Activated CD4-positive, alpha-beta T cell treated with anti-CD3 and anti-CD28 coated beads, Interleukin-2, amount 50 U/mL, for 4 hours (primary cell): ENCODE data around the gene LZTS3.
A peak's percentile ranks its signal among the peaks of the same experiment; 100 is the strongest.
"Not testable (repeated sequence)": the region's sequence is repeated elsewhere in the genome, so short reads cannot be mapped to it uniquely, and the experiment has no call there.

ENCODE experiments used
- DNase-seq, 2 experiments: peaks; one replicate each; pipeline ENCODE4 v3.0.0-alpha.2; 2020

The LZTS3 gene

DNA sequence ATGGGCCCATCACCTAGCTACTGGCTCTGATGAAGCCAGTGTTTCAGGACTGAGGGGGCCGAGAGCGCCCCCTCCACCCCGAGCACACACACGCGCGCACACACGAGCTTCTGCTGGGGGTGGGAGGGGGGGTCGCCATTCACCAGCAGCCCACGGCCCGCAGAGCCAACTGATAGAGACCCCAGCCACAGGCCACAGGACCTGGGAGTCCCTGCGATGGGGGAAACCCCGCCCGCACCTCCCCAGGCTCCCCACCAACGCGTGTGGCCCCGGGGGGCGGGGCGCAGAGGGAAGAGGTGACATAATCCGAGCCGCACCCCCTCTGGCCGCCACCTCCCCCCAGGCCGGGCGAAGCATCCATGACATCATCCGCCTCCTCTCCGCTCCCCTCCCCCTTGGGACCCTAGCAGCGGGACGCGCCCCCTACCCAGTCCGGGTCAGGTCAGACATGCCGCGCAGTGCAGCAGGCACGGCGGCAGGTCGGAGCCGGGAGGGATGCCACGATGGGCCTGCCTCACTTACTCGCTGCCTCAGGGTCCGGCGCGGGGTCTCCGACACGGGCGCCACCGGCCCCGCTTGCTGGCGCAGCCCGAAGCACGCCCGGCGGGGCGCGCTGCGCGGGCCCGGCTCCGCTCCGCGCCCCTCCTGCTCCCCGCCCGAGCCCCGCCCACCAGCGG is at the start of gene LZTS3:
LZTS3 (minus strand) TSS at position 617 of the 677 bp plus-strand sequence. CDS start 6,386 bp downstream, outside the sequence.
- DNase-seq: peak; percentile 84 to 86

DNA sequence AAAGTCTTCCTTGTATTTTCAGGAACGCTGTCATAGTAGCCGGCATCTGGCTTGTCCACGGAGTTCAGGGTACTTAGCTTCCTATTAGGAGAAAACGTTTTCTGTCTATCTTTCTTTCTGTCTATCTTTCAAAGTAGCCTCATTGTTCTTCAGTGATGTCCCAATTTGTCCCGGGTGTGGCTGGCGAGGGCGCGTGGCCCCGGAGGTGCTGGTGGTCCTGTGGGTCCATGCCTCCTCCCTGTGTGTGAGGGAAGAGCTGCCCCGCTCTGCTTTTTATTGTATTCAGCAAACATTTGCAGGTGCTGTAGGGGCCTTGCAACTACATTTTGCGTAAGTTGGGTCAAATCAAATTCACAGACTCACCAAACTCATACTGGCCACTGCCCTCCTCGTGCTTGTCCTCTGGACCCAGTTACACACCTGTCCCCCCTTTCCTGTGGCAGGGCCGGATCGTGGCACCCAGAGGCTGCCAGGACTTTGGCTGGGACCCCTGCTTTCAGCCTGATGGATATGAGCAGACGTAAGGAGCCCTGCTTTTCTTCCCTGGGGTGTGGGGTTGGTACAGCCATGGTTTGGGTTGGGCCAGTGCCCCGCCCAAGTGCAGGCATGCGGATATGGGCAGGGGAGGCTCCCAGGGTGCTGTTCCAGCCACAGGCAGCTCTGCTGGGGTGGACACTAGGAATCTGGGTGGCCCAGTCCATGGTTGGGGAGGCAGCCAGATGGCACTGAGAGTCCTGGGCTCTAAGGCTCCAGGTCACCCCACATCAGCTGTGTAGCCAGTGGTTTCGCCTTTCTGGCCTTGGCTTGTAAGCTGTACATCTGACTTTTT is 48.3 kb upstream of the LZTS3 start:
- DNase-seq: no peak

DNA sequence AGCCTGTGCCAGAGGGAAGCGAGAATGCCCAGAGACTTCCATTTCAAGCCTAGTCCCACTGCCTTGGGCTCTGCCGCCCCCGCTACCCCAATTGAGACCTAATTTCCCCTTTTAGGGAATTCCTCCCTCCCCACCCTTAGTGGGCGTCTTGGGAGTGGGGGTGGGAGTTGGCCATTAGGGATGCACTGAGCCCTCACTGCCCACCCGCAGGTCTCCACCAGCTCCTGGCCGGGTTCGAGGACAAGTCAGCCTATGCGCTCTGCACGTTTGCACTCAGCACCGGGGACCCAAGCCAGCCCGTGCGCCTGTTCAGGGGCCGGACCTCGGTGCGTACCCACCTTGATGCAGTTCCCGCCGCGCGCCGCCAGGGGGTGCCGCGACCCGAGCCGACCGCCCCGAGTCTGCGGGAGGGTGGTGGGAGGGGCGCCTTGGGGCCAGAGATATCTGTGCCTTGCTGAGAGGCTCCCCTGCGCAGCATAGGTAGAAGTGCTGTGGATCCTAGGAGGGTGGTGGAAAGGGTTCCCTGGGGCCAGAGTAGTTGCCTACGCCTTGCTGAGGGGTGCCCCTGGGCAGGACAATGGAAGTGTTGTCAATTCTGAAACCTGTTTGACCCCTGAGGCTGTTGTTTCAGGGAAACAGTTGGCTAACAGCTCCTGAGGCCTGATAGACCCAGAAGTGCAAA is 45.1 kb upstream of the LZTS3 start:
- DNase-seq: peak; percentile 70 to 75

DNA sequence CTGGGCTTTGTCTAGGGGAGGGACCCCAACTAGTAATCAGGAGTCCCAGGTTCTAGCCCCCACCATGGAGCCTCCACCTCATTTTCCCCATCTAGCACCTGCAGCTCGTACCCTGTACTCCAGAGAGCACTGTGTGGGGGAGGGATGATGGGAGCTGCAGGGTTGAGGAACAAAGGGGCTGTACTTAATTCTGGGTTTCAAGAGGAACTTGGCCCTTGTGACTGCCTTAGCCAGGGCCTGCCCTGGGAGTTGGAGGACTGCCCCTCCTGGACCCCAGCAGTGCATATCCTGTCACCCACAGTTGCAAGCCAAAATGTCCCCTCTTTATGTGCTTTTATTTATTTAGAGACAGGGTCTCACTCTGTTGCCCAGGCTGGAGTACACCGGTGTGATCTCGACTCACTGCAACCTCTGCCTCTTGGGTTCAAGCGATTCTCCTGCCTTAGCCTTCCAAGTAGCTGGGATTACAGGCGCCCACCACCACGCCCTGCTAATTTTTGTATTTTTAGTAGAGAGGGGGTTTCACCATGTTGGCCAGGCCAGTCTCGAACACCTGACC is 42.1 kb upstream of the LZTS3 start:
- DNase-seq: not testable (repeated sequence)

DNA sequence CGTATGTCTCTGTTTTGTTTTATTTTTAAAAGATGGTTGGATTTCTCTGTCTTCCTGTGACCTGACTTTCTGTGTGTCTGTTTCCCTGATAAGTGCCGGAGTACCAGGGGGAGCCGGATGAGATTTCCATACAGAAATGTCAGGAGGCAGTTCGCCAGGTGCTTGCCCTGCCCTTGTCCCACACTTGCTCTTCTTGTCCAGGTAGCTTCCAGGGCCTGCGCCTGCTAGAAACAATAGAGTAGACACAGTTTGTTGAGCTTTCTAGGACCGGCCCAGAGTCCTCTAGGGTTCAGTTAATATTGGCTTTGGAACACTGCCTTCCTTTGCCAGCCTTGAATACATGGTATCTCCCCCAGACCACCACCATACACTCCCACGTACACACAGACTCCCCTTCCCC is 39.9 kb upstream of the LZTS3 start:
- no peak for DNase-seq

DNA sequence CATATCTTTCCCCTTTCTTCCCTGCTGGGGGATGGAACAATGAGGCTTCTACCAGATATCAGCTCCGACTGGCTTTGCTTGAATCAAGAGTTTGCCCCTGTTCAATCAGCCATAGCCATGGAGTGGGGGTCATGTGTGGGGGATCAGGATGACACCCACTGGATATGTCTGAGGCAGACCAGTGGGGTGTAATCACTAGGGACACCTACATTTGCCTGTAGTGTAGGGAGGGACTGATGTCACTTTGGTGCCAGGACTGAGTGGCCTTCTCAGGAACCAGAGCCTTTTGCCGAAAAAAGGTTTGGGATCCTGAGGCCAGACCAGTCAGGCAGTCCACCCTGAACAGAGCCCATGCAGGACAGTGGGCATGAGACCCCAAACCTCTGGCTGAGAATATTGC is 37.0 kb upstream of the LZTS3 start:
- DNase-seq: no peak

DNA sequence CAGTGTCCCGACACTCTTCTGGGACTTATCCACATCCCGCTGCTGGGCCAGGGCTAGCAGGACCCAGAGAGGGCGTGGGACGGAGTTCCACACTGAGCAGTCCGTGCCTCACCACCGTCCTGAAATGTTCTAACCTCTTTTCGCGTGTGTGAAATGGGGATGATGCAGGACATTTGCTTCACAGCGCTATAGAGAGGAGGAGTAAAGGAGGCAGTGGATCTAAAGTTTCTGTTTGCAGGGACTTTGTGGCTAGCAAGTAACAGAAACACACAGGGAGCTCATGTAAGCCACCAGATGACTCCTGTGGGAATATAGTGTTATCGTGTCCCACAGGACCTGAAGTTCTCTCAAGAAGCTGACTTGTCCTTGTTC is 36.6 kb upstream of the LZTS3 start:
- no peak for DNase-seq

DNA sequence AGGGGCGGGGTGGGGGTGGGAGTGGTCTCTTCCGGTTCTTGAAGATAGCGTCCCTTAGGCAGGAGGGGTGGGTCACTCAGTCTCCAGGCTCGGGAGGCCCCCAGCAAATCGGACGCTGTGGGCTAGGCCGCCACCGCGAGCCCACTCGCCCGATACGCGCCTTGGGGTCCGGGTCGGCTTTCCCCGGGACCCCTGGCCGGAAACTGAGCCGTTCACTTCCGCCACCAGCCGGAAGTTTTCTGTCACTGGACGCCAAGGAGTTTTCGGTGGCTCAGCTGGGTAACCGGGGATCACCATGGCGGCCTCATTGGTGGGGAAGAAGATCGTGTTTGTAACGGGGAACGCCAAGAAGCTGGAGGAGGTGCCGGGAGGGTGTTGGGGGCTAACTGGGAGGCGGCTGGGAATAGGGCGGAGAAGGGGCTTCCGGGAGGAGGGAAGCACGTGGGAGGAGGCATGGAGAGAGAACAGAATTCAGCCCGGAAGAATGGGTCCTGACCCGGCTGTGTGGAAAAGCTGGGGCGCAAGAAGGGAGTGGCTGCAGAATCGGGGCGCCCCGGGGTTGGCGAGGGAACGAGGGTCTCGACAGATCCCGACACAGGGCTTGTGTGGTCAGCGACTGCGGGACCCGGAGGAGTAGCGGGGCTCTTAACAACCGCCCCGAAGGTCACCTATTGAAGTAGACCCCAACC is 36.1 kb upstream of the LZTS3 start, which contains the start of gene ITPA:
ITPA (plus strand) TSS at position 242 of the 689 bp plus-strand sequence; CDS start at position 296, 54 bp downstream.
- peak; percentile 34 to 43 for DNase-seq

DNA sequence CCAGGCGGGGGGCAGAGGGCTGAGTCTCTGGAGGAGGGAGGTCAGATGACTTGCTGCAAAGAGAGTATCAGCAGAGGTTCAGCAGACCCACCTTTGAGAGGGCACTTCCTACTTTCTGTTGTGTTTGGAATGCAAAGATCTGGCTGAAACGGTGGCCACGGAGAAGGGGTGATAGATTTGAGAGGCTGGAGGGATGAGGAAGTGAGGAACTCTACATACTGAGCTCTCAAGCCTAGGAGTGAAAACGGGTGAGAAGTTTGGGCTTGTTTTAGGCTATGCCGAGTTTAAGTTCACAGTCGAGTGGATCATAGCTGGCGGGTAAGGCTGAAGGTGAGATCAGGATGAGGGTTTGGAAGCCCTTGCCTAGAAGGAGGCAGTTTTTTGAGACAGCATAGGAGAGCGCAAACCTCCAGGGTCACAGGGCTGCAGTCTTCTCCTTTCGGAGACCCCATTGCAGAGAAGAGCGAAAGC is 35.5 kb upstream of the LZTS3 start:
- DNase-seq: no peak

DNA sequence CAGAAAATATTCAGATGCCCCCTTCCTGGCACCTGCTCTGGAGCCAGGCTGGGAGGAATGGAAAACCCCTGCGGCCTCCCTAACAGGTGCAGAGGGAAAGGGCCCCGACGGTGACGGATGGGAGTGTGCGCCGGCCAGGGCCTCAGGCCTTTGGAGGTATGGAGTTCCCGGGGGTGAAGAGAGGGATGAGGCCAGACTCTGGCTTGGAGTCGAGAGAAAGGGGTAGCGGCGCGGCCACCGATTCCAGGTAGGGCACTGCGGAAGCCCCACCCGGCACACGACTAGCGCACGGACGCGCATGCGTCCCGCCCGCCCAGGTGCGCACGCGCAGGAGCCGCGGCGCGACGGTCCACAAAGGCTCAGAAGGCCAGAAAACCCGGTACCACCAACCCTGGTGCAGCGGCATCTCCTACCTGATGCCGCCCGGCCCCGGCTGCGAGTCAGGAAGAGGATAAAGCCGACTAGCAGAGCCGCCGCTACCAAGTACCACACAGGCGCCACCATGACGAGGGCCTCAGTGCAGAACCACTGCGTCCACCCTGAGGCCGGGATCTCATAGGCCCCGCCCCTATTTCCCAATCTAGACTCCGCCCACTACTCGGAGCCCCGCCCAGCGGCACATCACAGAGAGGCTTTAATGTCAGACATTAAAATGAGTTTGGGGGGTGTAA is 30.9 kb upstream of the LZTS3 start, which contains the start of gene DDRGK1:
DDRGK1 (minus strand) TSS at position 559 of the 671 bp plus-strand sequence; CDS start at position 504, 55 bp downstream.
- peak; percentile 87 to 89 for DNase-seq

DNA sequence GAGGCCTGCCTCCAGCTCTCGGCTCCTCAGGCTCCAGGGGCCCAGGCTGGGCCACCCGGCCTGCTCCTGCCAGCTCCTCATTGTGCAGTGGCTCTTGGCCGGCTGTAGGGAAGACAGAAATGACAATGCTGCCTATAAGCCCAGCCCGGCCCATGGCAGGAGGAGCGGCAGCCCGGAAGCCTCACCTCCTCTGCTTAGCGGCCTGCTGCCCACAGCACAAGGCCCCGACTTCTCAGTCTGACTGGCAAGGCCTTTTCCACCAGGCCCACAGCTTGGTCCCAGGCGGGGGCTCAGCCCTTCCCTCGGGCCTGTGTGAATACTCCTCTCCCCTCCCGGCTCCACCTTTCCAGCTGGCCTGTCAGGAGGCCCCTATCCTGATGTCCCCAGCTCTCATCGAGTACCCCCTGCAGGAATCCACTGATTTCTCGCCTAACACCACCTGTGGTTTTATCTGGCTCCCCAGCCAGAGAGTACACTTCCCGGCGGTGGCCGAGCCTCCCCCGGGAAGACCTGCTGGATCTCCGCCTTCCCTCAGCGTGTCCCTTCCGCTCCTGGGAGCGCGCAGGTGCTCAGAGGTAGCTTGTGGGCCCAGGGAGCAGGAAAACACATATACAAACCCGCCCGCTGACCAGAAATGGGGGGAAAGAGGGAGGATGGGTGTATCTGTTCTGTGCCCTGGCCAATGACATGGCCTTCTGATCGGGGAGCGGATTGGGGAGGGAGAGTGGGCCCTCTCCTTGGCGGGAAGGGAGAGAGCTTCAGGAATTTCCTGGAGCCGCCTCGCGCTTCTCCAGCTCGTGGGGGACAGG is 30.2 kb upstream of the LZTS3 start:
- peak in 1 of 2 experiments; percentile 12 for DNase-seq

DNA sequence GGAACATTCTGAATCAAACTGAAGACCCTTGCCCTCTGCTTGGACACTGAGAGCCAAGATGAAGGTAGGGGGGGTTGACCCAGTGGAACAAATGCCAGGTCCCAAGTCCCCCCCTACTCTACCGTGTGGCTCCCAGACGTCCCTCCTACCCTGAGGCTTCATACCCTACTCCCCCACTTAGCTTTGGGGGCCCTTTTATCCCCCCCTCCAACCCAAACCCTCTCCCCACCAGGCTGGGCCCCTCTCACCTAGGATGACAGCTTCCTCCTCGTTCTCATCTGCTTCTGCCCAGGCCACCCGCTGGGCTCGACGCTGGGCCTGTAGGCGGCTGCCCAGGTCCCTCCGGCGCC is 29.6 kb upstream of the LZTS3 start:
- no peak for DNase-seq

DNA sequence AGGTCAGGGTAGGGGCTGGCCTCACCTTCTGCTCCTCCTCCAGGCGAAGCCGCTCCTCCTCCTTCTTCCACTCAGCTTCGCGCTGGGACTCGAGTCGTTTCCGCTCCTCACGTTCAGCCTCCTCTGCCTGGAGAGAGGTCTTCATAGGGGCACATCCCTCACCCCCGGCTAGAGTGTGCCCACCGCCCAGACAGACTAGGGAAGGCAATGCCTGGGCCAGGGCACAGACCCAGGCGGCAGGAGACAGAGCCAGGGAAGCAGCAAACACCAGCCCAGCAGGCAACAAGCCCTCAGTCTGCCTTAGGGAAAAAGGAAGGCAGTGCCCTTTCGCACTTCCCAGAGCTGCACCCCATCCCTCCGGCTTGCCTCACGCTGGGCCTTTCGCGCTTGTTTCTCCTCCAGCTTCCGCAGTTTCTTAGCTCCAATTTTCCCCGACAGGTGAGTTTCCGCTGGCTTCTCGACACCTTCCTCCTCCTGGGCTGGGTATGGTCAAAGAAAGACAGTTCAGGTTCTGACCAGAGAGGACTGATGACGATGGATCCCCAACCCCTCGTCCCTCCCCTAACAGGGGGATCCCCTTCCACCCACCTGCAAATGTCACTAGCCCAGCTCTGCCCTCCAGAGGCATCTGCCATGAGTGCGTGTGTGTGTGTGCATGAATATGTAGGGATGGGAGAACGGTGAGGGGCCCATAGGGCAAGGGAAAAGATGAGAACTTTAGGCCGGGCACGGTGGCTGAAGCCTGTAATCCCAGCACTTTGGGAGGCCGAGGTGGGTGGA is 26.8 kb upstream of the LZTS3 start:
- no peak for DNase-seq

DNA sequence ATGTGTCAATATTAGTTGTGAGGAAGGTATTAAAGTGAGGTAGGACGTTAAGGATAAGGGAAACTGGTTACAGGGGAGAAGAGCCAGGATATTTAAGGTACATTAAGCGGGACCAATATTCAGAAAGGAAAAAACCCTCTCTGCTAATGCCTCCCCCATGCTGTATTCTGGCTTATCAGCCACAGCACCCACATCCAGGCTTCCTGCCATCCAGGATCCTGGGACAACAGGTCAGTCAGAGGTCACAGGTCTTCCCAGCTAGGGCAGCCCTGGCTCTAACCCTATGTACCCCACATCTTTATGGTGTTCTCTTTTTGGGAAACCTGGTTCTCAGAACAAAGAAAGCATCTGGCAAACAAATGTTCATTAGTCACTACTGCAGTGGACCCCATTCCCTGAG is 25.9 kb upstream of the LZTS3 start:
- DNase-seq: no peak

DNA sequence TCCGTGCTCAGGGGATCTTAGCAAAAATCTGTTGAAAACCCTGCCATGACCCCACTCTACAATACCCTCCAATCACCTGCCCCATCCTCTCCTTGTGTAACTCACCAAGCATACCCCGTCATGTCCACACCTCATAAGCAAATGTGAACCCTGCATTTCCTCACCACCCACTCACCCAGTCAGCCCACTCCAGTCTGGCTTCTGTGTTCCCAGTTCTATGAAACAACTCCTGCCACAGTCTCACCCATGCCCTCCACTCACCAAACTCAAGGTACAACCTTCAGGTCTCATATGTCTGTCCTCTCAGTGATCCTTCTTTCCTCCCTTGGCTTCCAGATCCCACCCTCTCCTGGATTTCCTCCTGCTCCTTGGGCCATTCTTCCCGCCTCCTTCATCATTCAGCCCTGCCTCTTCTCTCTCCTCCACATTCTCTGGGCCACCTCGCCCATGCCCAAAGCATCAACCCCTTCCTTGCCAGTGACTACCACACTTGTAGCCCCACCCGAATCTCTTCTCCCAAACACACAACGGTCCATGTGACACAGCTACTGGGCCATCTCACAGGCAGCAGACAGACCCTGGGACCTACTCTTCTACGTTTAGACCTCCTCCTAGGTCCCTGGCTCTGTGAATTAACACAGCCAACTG is 22.4 kb upstream of the LZTS3 start:
- no peak for DNase-seq

DNA sequence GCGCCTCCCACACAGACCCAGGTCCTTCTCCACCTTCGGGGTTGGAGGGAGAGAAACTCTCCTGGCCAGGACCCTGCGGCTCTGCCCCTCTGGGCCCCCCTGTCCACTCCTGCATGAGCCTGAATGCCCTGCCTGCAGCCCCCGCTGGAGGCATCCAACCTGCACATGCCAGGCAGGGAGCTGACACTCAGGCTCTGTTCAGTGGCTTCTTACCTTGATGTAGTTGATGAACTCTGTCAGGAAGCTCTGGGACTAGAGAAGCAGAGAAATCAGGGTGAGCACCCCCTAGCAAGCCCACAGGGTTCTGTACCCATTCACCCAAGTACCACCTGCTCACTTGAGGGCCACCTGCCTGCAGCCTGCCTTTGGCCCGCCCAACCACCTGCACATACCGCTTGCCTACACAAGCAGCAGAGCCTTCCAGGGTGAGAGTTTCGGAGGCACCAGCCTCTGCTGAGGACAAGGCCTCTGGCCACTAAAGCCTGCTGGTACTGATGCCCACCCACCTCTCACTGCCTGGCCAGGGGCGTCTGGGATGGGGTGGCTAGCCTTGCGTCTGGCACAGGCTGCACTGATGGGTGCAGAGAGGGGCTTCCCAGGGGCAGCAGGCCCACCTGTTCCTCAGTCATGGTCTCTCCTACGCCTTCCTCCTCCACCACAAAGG is 21.4 kb upstream of the LZTS3 start:
- DNase-seq: no peak

DNA sequence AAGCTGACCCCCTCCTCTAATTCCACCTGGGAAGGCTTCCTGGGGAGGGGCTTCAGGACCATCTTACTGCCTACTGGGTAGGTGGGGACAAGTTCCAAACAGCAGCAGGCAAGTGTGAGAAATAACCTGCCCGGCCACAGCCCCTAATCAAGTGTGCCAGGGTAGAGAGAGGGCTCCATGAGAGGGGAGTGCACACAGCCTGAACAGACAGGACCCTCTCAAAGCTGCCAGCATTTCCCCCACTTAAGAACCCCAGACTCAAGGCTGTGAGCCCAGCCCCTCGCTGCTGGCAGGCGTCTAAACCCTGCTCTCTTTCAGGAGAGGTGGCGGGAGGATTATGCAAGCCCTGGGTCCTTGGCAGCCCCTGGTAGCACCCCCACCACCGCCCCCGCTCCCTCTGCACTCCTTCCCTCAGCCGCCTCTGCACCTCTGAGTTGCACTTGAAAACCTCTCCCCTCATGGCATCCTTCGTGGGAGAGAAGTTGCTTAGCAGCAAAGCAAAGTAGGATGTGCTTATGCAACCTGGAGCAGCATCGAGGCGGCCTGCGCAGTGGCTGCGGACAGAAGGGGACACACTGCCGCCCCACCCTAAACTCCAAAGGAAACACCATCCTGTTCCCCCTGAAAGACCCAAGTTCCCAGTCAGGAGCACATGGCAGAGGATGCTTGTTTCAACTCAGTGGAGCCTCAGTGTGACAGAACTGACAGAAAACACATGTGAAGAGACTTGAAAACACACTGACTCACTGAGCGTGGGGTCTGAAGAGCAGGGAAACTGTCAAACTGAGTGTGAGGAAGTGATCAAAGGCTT is 20.7 kb upstream of the LZTS3 start:
- no peak for DNase-seq
